ENCODE results near the gene SCIN. TPM values are rescaled to one million over a fixed set of nuclear protein-coding genes. Genes with fewer than 3 reads are reported as not detected.
A peak's percentile ranks its signal among the peaks of the same experiment; 100 is the strongest.
"Not testable (repeated sequence)": the region's sequence is repeated elsewhere in the genome, so short reads cannot be mapped to it uniquely, and the experiment has no call there.

The SCIN gene
- total and polyA plus RNA-seq, 2 experiments from 2014 or later = 0.02 to 0.66 TPM

- no peaks in the 10 kb centered on the region for H3K36me3 ChIP-seq
- H3K27me3 ChIP-seq = no peaks in the 10 kb centered on the region
- H3K27ac ChIP-seq = no peak overlapping the region
- no peak for DNase-seq (ENCODE audit: low read depth in 1 of 2, low spot score in 1 of 2)
- no peak overlapping the region for H3K4me3 ChIP-seq
- H3K4me1 ChIP-seq (ENCODE audit: low read depth) = no peaks in the 10 kb centered on the region
- no peak for TF ChIP-seq CTCF (IDR thresholded peaks at IDR 0.05; ENCODE audit: low read depth, low read length)
- no peaks in the 10 kb centered on the region for H3K9me3 ChIP-seq (ENCODE audit: low read depth)
Observed at GRCh38 chr7:12661581-12661980, 91.1 kb downstream of the SCIN start.

- Histone ChIP-seq H3K27me3 (no peaks in the 10 kb centered on the region), H3K4me3 (no peak overlapping the region), H3K36me3 (no peaks in the 10 kb centered on the region), H3K27ac (no peak overlapping the region), H3K9me3 (ENCODE audit: low read depth) (no peaks in the 10 kb centered on the region), H3K4me1 (ENCODE audit: low read depth) (no peaks in the 10 kb centered on the region)
- TF ChIP-seq CTCF (IDR thresholded peaks at IDR 0.05; ENCODE audit: low read depth, low read length) = no peak
- peak in 1 of 2 donors; percentile 45 for DNase-seq (ENCODE audit: low read depth in 1 of 2, low spot score in 1 of 2)
Observed at GRCh38 chr7:12670000-12670729, 99.6 kb downstream of the SCIN start.

- no peak for DNase-seq (ENCODE audit: low read depth in 1 of 2, low spot score in 1 of 2)
- Histone ChIP-seq H3K9me3 (ENCODE audit: low read depth) (no peaks in the 10 kb centered on the region), H3K4me3 (no peak overlapping the region), H3K27ac (no peak overlapping the region), H3K27me3 (no peaks in the 10 kb centered on the region), H3K36me3 (no peaks in the 10 kb centered on the region), H3K4me1 (ENCODE audit: low read depth) (no peaks in the 10 kb centered on the region)
- TF ChIP-seq CTCF (IDR thresholded peaks at IDR 0.05; ENCODE audit: low read depth, low read length) = no peak
Observed at GRCh38 chr7:12670743-12671520, 100.4 kb downstream of the SCIN start.

GRCh38 chr7:12673436-12673835 lies 102.9 kb downstream of the SCIN start:
- not testable (repeated sequence) for H3K27me3 ChIP-seq; H3K36me3 ChIP-seq; H3K27ac ChIP-seq; H3K4me1 ChIP-seq (ENCODE audit: low read depth); H3K4me3 ChIP-seq; H3K9me3 ChIP-seq (ENCODE audit: low read depth); DNase-seq (ENCODE audit: low read depth in 1 of 2, low spot score in 1 of 2)

GRCh38 chr7:12674053-12674452 lies 103.5 kb downstream of the SCIN start:
- H3K9me3 ChIP-seq (ENCODE audit: low read depth) = no peaks in the 10 kb centered on the region
- TF ChIP-seq CTCF (IDR thresholded peaks at IDR 0.05; ENCODE audit: low read depth, low read length) = no peak

GRCh38 chr7:12674861-12675260 lies 104.3 kb downstream of the SCIN start:
- TF ChIP-seq CTCF (IDR thresholded peaks at IDR 0.05; ENCODE audit: low read depth, low read length) = peak; percentile 62
- Histone ChIP-seq H3K4me3 (no peak overlapping the region), H3K36me3 (no peaks in the 10 kb centered on the region), H3K27ac (no peak overlapping the region), H3K4me1 (ENCODE audit: low read depth) (no peaks in the 10 kb centered on the region), H3K27me3 (no peaks in the 10 kb centered on the region), H3K9me3 (ENCODE audit: low read depth) (no peaks in the 10 kb centered on the region)
- DNase-seq (ENCODE audit: low read depth in 1 of 2, low spot score in 1 of 2) = peak in 1 of 2 donors; percentile 79

More at GRCh38 chr7:12674053-12674452, 103.5 kb downstream of the SCIN start:
- no peaks in the 10 kb centered on the region for H3K36me3 ChIP-seq
- H3K27ac ChIP-seq = no peak overlapping the region
- H3K4me1 ChIP-seq (ENCODE audit: low read depth) = no peaks in the 10 kb centered on the region
- no peaks in the 10 kb centered on the region for H3K27me3 ChIP-seq
- H3K4me3 ChIP-seq = no peak overlapping the region
- DNase-seq (ENCODE audit: low read depth in 1 of 2, low spot score in 1 of 2) = no peak

Measured in cardiac muscle cell (in vitro differentiated cells and primary cell).